Right lobe of liver (tissue), 6 donors: ENCODE measurements around the gene SLC2A1. TPM values are rescaled to one million over a fixed set of nuclear protein-coding genes. Genes with fewer than 3 reads are reported as not detected.

Source experiments
- ATAC-seq, 4 donors: fragments of 200-7000 bp; cut with Tn5 transposase; one replicate each; pipeline ENCODE4 v1.9.1; 2020; ENCODE audit warnings: mild to moderate bottlenecking in 4 of 4, moderate library complexity in 4 of 4
- DNase-seq, 3 donors: peaks; one replicate each; pipeline ENCODE4 v3.0.0-alpha.2; 2020
- H3K27ac ChIP-seq, 3 donors: fragments of 200-600 bp; one replicate each; pipeline ENCODE4 v1.8.0; 2022
- H3K27me3 ChIP-seq, 2 donors: fragments of 200-600 bp; one replicate each; pipeline ENCODE4 v1.8.0; 2022
- H3K36me3 ChIP-seq, 4 donors: fragments of 200-600 bp; sonication (generic) in 1 of 4; one replicate each; pipeline versions ENCODE4 v1.5.1 to v1.8.0; 2017 to 2022; ENCODE audit warnings: control low read depth in 1 of 4
- H3K4me1 ChIP-seq, 4 donors: fragments of 200-600 bp; sonication (generic) in 1 of 4; one replicate each; pipeline versions ENCODE4 v1.5.1 to v1.8.0; 2017 to 2022; ENCODE audit warnings: control low read depth in 1 of 4
- H3K4me3 ChIP-seq, 3 donors: fragments of 200-600 bp; one replicate each; pipeline ENCODE4 v1.8.0; 2022
- H3K9me3 ChIP-seq, 4 donors: fragments of 200-600 bp; sonication (generic) in 1 of 4; one replicate each; pipeline versions ENCODE4 v1.5.1 to v1.8.0; 2017 to 2022; ENCODE audit warnings: control low read depth in 1 of 4
- CTCF ChIP-seq, 4 donors: fragments of 200-600 bp in 3 of 4; fragments of 450-650 bp in 1 of 4; IDR thresholded peaks; one replicate each; pipeline versions ENCODE4 v1.5.1 to v1.8.0; 2016 to 2022; ENCODE audit warnings: antibody characterized with exemption in 4 of 4, mild to moderate bottlenecking in 2 of 4
- POLR2A ChIP-seq: fragments of 450-650 bp; IDR thresholded peaks from one replicate; pipeline ENCODE4 v1.6.1; 2017; ENCODE audit warnings: antibody characterized with exemption, mild to moderate bottlenecking
- WGBS: methylation state at CpG from one replicate; pipeline ENCODE4 v1.1.6; 2018; ENCODE audit warnings: low coverage, low lambda C conversion rate; ENCODE audit not compliant: insufficient coverage; ENCODE audit errors: missing lambda C conversion rate; 5-methylcytosine and 5-hydroxymethylcytosine counted together
- intact Hi-C, 2 donors: fragments of 100-400 bp; cut with DNase I; formaldehyde crosslinking; loops; one replicate each; pipeline versions ENCODE4 v1.11.2 to v1.14.1; 2022
- total RNA-seq, 6 experiments: library from RNA; depleted of rRNA in 2 of 6; stranded (reverse); fragments of >200 nt in 2 of 6; fragmentation: NEBNext Ultra II Directional in 3 of 6; extraction: Animal tissue kit (Norgen Biotek cat#: 25700) in 3 of 6; gene quantifications; one replicate each; pipeline versions ENCODE4 v1.1.0 to v1.2.4, GENCODE V29; 2016 to 2023
- donor health status: DM: no; HTN: yes; CAD: no.
- donor health status: DM: no; HTN: no; CAD: no.
- donor health status: DM: no; HTN: no; CAD: no.
- donor health status: DM: no; HTN: yes; CAD: no.
- donor health status: DM: no; HTN: yes; CAD: no.

Gene SLC2A1
- total RNA-seq, 6 experiments from 2014 or later: 0.74 to 34.3 (median 5.8) TPM

GRCh38 chr1:42886800-42887199, 71.9 kb downstream of the SLC2A1 start:
- intact Hi-C loops: no loop called here
- TF ChIP-seq CTCF (IDR thresholded peaks at IDR 0.05) (no peak), POLR2A (no peak)
- H3K27ac ChIP-seq: no peak overlapping the region
- H3K4me3 ChIP-seq: no peak overlapping the region
- ATAC-seq (peak in 1 of 4 donors; percentile 12), DNase-seq (no peak)
- 87% methylated on average over 5 of the region's 21 CpGs for WGBS
- H3K36me3 ChIP-seq: no peaks in the 10 kb centered on the region
- no peaks in the 10 kb centered on the region for H3K9me3 ChIP-seq
- H3K27me3 ChIP-seq: no peaks in the 10 kb centered on the region
- H3K4me1 ChIP-seq: no peaks in the 10 kb centered on the region

- peak in 1 of 4 donors; percentile 20 for ATAC-seq
Observed at GRCh38 chr1:42886046-42886739, 72.5 kb downstream of the SLC2A1 start.

GRCh38 chr1:42880384-42880783, 78.3 kb downstream of the SLC2A1 start:
- no peaks in the 10 kb centered on the region for H3K36me3 ChIP-seq
- DNase-seq (no peak), ATAC-seq (no peak)
- H3K27me3 ChIP-seq: no peaks in the 10 kb centered on the region
- H3K4me1 ChIP-seq: peaks cover 0 to 10% (median 0%) of the 10 kb centered on the region in 4 donors
- no peak overlapping the region for H3K27ac ChIP-seq
- no peaks in the 10 kb centered on the region for H3K9me3 ChIP-seq
- no peak for TF ChIP-seq CTCF (IDR thresholded peaks at IDR 0.05)
- TF ChIP-seq POLR2A: no peak
- no peak overlapping the region for H3K4me3 ChIP-seq
- 56% methylated on average over 4 of the region's 4 CpGs for WGBS
- intact Hi-C loops: no loop called here

More at GRCh38 chr1:42886046-42886739, 72.5 kb downstream of the SLC2A1 start:
- Histone ChIP-seq H3K4me1 (no peaks in the 10 kb centered on the region), H3K27ac (no peak overlapping the region), H3K9me3 (no peaks in the 10 kb centered on the region), H3K27me3 (no peaks in the 10 kb centered on the region), H3K36me3 (no peaks in the 10 kb centered on the region), H3K4me3 (no peak overlapping the region)
- 79% methylated on average over 8 of the region's 16 CpGs for WGBS
- TF ChIP-seq CTCF (IDR thresholded peaks at IDR 0.05): no peak
- no peak for TF ChIP-seq POLR2A
- no peak for DNase-seq
- intact Hi-C loops: no loop called here

- ATAC-seq: no peak
- H3K27me3 ChIP-seq: no peaks in the 10 kb centered on the region
- 100% methylated on average over 1 of the region's 2 CpGs for WGBS
- H3K27ac ChIP-seq: no peak overlapping the region
- H3K9me3 ChIP-seq: no peaks in the 10 kb centered on the region
- H3K4me3 ChIP-seq: no peak overlapping the region
- no peak for TF ChIP-seq CTCF (IDR thresholded peaks at IDR 0.05)
- no peak for TF ChIP-seq POLR2A
- intact Hi-C loops: no loop called here
- DNase-seq: no peak
- H3K36me3 ChIP-seq: no peaks in the 10 kb centered on the region
- peaks cover 0 to 13% (median 0%) of the 10 kb centered on the region in 4 donors for H3K4me1 ChIP-seq
Observed at GRCh38 chr1:42877380-42877779, 81.3 kb downstream of the SLC2A1 start.
